Heart right ventricle (tissue), 16 donors: Measurements from ENCODE around the gene TMEM269. TPM values are rescaled to one million over a fixed set of nuclear protein-coding genes. Genes with fewer than 3 reads are reported as not detected.
A peak's percentile ranks its signal among the peaks of the same experiment; 100 is the strongest.

Source experiments
- ATAC-seq, 8 donors: fragments of 200-7000 bp; cut with Tn5 transposase; one replicate each; pipeline ENCODE4 v1.9.1; 2020; ENCODE audit warnings: mild to moderate bottlenecking in 8 of 8, moderate library complexity in 8 of 8, moderate number of reproducible peaks in 1 of 8
- DNase-seq, 2 donors: peaks; one replicate each; pipeline ENCODE4 v3.0.0-alpha.2; 2020
- H3K27ac ChIP-seq, 10 donors: fragments of 200-600 bp; sonication (generic) in 2 of 10; one replicate each; pipeline versions ENCODE4 v1.5.0 to v1.8.0; 2020 to 2022; ENCODE audit warnings: mild to moderate bottlenecking in 3 of 10
- H3K27me3 ChIP-seq, 7 donors: fragments of 200-600 bp; one replicate each; pipeline ENCODE4 v1.8.0; 2021 to 2022; ENCODE audit warnings: mild to moderate bottlenecking in 2 of 7
- H3K36me3 ChIP-seq, 9 donors: fragments of 200-600 bp; sonication (generic) in 1 of 9; one replicate each; pipeline versions ENCODE4 v1.5.0 to v1.8.0; 2020 to 2022; ENCODE audit warnings: mild to moderate bottlenecking in 2 of 9
- H3K4me1 ChIP-seq, 9 donors: fragments of 200-600 bp; sonication (generic) in 1 of 9; one replicate each; pipeline versions ENCODE4 v1.5.0 to v1.8.0; 2020 to 2022; ENCODE audit warnings: mild to moderate bottlenecking in 4 of 9
- H3K4me3 ChIP-seq, 10 donors: fragments of 200-600 bp; sonication (generic) in 2 of 10; one replicate each; pipeline versions ENCODE4 v1.5.0 to v1.8.0; 2020 to 2022; ENCODE audit warnings: mild to moderate bottlenecking in 7 of 10, moderate library complexity in 2 of 10
- H3K9me3 ChIP-seq, 11 donors: fragments of 200-600 bp in 10 of 11; sonication (generic) in 2 of 11; one replicate each; pipeline versions ENCODE4 v1.5.0 to v1.8.0; 2013 to 2022; ENCODE audit warnings: mild to moderate bottlenecking in 2 of 11, control low read depth in 1 of 11, moderate library complexity in 1 of 11
- WGBS, 2 donors: extraction: QIAGEN DNeasy Blood & Tissue Kit; methylation state at CpG; one replicate each; pipeline ENCODE4 v1.1.7; 2013; ENCODE audit warnings: inconsistent platforms in 1 of 2; 5-methylcytosine and 5-hydroxymethylcytosine counted together
- intact Hi-C, 10 donors: fragments of 100-400 bp; cut with DNase I; formaldehyde crosslinking; loops; one replicate each; pipeline versions ENCODE4 v1.11.1 to v1.14.2; 2022
- polyA plus RNA-seq, 2 donors: library from polyadenylated mRNA; stranded (reverse); fragments of 200-250 nt; gene quantifications; one replicate each; pipeline ENCODE4 v1.2.3, GENCODE V29; 2013
- total RNA-seq, 10 donors: library from RNA; stranded (reverse); fragmentation: NEBNext Ultra II Directional in 3 of 10; extraction: Animal tissue kit (Norgen Biotek cat#: 25700) in 3 of 10; gene quantifications; one replicate each; pipeline versions ENCODE4 v1.2.1 to v1.2.4, GENCODE V29; 2021 to 2023
- TF ChIP-seq, protein P1 (sequence below), 9 donors: fragments of 200-600 bp; sonication (generic) in 2 of 9; IDR thresholded peaks; one replicate each; pipeline versions ENCODE4 v1.5.0 to v1.8.0; 2021 to 2022; ENCODE audit warnings: antibody characterized with exemption in 9 of 9, mild to moderate bottlenecking in 5 of 9, moderate library complexity in 1 of 9
- donor health status: Arrhythmogenic right ventricular cardiomyopathy.
- donor health status: ischemic (EF 13 %, LVEDD 7.1; RV severe dilation, severe dysfunction).
- donor health status: healthy with polysubstance abuse.
- donor health status: DM: no; HTN: yes; CAD: no.
- donor health status: DM: no; HTN: no; CAD: no.
- donor health status: ischemic (EF 25% LVEDD 6.9; RV normal size, moderate dysfunction).
- donor health status: ischemic (EF 25% LVEDD 5.7; RV mildly dilated, moderate dysfunction).
- donor health status: healthy.
- donor health status: DM: yes; HTN: yes; CAD: no.
- donor health status: Ischemic cardiomyopathy.
- donor health status: ischemic (EF 35%, LVEDD 5.7; RV mildly dilated, moderate dysfunction).
- donor health status: nonischemic (EF 11% LVEDD 7.7; RV severe dilation, severe dysfunction).
- donor health status: DM: yes; HTN: yes; CAD: no.
- donor health status: PGD.
- donor health status: ischemic (EF 29% LVEDD 5.4; RV normal size, mild dysfunction).
- donor health status: nonischemic (EF 23%, LVEDD 6.1; RV moderate dilation, normal function).

The TMEM269 gene
- total and polyA plus RNA-seq, 12 donors, result 0.01 to 0.09 (median 0.07) TPM; not detected in 9

DNA sequence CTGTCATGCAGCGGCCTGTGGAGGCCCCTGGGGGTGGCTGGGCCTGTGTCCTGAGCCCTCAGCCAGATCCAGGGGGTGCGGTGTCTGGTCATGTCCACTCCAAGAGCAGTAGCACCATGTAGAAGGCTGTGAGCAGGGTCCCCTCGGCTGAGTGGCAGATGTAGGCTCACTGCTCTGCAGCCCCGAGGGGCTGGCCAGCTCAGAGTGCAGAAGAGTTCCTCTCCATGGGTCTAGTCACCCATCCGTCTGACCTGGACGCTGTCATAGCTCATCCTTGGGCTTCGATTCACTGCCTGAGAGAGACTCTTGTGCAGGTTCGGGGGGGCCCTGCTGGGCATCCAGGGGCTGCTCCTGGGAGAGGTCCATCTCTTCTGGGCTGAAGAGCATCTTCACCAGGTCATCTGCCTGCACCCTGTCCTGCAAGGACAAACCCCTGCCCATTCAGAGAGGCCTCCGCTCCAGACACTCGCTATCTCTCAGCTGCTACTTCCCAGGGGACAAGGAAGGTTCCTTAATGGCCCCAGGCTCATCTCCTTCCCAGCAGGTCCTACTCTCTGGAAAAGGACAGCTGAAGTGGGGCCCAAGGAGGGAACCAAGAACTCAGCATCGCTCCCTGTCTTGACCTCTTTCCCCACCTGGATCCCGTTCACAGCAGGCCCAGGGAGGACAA, 38.2 kb upstream of the TMEM269 start:
- 93 to 96% methylated on average over 12 of the region's 12 CpGs for WGBS, 2 donors
- no peak for DNase-seq

DNA sequence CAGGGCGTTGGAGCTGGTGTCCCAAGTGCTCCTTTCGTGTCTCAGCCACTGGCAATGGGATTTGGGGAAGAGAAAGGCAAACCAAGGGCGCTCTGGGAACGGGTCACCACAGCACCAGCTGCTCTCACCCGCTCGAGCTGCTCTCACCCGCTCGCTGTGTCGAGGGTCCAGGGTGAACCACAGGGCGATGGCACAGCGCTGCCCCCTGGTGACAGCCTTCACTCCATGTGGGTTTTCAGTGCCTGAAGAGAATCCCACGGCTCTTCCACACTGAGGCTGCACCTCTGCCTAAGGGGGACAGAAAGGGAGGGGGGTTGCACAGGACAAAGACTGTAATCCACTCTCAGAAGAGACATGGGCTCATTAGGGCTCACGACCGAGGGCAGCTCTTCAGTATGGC, 37.7 kb upstream of the TMEM269 start:
- H3K27ac ChIP-seq, result no peak overlapping the region
- no peaks in the 10 kb centered on the region for H3K27me3 ChIP-seq
- H3K4me1 ChIP-seq, result peaks cover 0 to 16% (median 0%) of the 10 kb centered on the region in 9 donors
- no peaks in the 10 kb centered on the region for H3K9me3 ChIP-seq
- DNase-seq, result peak; percentile 36 to 52
- ATAC-seq, result peak in 7 of 8 donors; percentile 57 to 74 (median 66)
- intact Hi-C loops, result loop anchor here in 9 of 10 donors (2.0 to 10.0 kb wide), 8 partner anchors 160 to 602 kb away; partner anchors contain the start of gene GUCA2B (in 1 of the 9)
- TF ChIP-seq, protein P1, sequence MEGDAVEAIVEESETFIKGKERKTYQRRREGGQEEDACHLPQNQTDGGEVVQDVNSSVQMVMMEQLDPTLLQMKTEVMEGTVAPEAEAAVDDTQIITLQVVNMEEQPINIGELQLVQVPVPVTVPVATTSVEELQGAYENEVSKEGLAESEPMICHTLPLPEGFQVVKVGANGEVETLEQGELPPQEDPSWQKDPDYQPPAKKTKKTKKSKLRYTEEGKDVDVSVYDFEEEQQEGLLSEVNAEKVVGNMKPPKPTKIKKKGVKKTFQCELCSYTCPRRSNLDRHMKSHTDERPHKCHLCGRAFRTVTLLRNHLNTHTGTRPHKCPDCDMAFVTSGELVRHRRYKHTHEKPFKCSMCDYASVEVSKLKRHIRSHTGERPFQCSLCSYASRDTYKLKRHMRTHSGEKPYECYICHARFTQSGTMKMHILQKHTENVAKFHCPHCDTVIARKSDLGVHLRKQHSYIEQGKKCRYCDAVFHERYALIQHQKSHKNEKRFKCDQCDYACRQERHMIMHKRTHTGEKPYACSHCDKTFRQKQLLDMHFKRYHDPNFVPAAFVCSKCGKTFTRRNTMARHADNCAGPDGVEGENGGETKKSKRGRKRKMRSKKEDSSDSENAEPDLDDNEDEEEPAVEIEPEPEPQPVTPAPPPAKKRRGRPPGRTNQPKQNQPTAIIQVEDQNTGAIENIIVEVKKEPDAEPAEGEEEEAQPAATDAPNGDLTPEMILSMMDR (IDR thresholded peaks at IDR 0.05), result peak; percentile 34 to 71 (median 66)
- WGBS, 2 donors, result 48 to 55% methylated on average over 14 of the region's 14 CpGs
- peaks cover 0 to 60% (median 28%) of the 10 kb centered on the region in 9 donors for H3K36me3 ChIP-seq
- H3K4me3 ChIP-seq, result no peak overlapping the region

More for the DNA sequence above, 38.2 kb upstream of the TMEM269 start:
- Histone ChIP-seq H3K27ac (no peak overlapping the region), H3K4me3 (no peak overlapping the region), H3K4me1 (peaks cover 0 to 16% (median 0%) of the 10 kb centered on the region in 9 donors), H3K36me3 (peaks cover 0 to 54% (median 22%) of the 10 kb centered on the region in 9 donors), H3K27me3 (no peaks in the 10 kb centered on the region), H3K9me3 (no peaks in the 10 kb centered on the region)
- intact Hi-C loops, result loop anchor here (1.0 to 10.0 kb wide), 9 partner anchors 159 to 602 kb away; partner anchors contain the start of gene GUCA2B (in 1 of the 10)
- peak in 1 of 8 donors; percentile 6 for ATAC-seq
- TF ChIP-seq, protein P1 (IDR thresholded peaks at IDR 0.05), result no peak

GRCh38 chr1:42748021-42748420, 36.8 kb upstream of the TMEM269 start:
- WGBS, 2 donors, result 82 to 86% methylated on average over 10 of the region's 10 CpGs
- Histone ChIP-seq H3K4me1 (peaks cover 0 to 16% (median 0%) of the 10 kb centered on the region in 9 donors), H3K36me3 (peaks cover 0 to 69% (median 34%) of the 10 kb centered on the region in 9 donors), H3K27ac (no peak overlapping the region), H3K4me3 (no peak overlapping the region), H3K9me3 (no peaks in the 10 kb centered on the region), H3K27me3 (no peaks in the 10 kb centered on the region)
- peak in 2 of 8 donors; percentile 8 to 29 for ATAC-seq
- TF ChIP-seq, protein P1 (IDR thresholded peaks at IDR 0.05), result no peak
- intact Hi-C loops, result loop anchor here in 8 of 10 donors (5.0 to 10.0 kb wide), 7 partner anchors 161 to 603 kb away; partner anchors contain the start of gene GUCA2B (in 1 of the 8)
- DNase-seq, result no peak

- intact Hi-C loops, result loop anchor here in 8 of 10 donors (5.0 to 10.0 kb wide), 7 partner anchors 161 to 604 kb away; partner anchors contain the start of gene GUCA2B (in 1 of the 8)
- no peak overlapping the region for H3K4me3 ChIP-seq
- H3K27me3 ChIP-seq, result no peaks in the 10 kb centered on the region
- ATAC-seq (peak in 1 of 8 donors; percentile 26), DNase-seq (no peak)
- H3K4me1 ChIP-seq, result peaks cover 0 to 16% (median 0%) of the 10 kb centered on the region in 9 donors
- no peaks in the 10 kb centered on the region for H3K9me3 ChIP-seq
- peaks cover under 1 to 76% (median 39%) of the 10 kb centered on the region in 9 donors for H3K36me3 ChIP-seq
- H3K27ac ChIP-seq, result peak overlapping the region in 1 of 10 donors; percentile 57
- TF ChIP-seq, protein P1 (IDR thresholded peaks at IDR 0.05), result no peak
- WGBS, 2 donors, result 86 to 88% methylated on average over 14 of the region's 14 CpGs
Measured at GRCh38 chr1:42748461-42749410, 36.1 kb upstream of the TMEM269 start.
